Smooth muscle cell of the brain vasculature (primary cell): Measurements from ENCODE around the gene RAI1.

ENCODE experiments used
- DNase-seq: peaks from one replicate; pipeline ENCODE4 v3.0.0-alpha.2; 2012; ENCODE audit warnings: low read depth, low spot score

Gene RAI1

GRCh38 chr17:17700251-17700969 is 19.2 kb downstream of the RAI1 start:
- no peak for DNase-seq

- DNase-seq: no peak
These were observed 19.9 kb downstream of the RAI1 start for GRCh38 chr17:17701112-17701511.

- no peak for DNase-seq
These were observed 20.4 kb downstream of the RAI1 start for GRCh38 chr17:17701658-17702057.

GRCh38 chr17:17702449-17703139 is 21.3 kb downstream of the RAI1 start:
- DNase-seq: no peak

- no peak for DNase-seq
These were observed 22.1 kb downstream of the RAI1 start for GRCh38 chr17:17703140-17703919.

- no peak for DNase-seq
These were observed 23.7 kb downstream of the RAI1 start for GRCh38 chr17:17704931-17705330.

- no peak for DNase-seq
These were observed 25.1 kb downstream of the RAI1 start for GRCh38 chr17:17706140-17707060.

GRCh38 chr17:17708295-17708694 is 27.0 kb downstream of the RAI1 start:
- DNase-seq: no peak

GRCh38 chr17:17708816-17709215 is 27.6 kb downstream of the RAI1 start:
- DNase-seq: no peak

- no peak for DNase-seq
These were observed 28.6 kb downstream of the RAI1 start for GRCh38 chr17:17709815-17710321.

GRCh38 chr17:17710355-17710727 is 29.1 kb downstream of the RAI1 start:
- no peak for DNase-seq

- peak; percentile 72 for DNase-seq
These were observed 29.7 kb downstream of the RAI1 start for GRCh38 chr17:17710728-17711541.

- DNase-seq: no peak
These were observed 30.4 kb downstream of the RAI1 start for GRCh38 chr17:17711641-17712162.

GRCh38 chr17:17712268-17712924 is 31.1 kb downstream of the RAI1 start:
- no peak for DNase-seq

GRCh38 chr17:17713839-17714238 is 32.6 kb downstream of the RAI1 start:
- DNase-seq: no peak

- DNase-seq: no peak
These were observed 33.1 kb downstream of the RAI1 start for GRCh38 chr17:17714261-17714866.

- no peak for DNase-seq
These were observed 33.6 kb downstream of the RAI1 start for GRCh38 chr17:17714879-17715278.

- no peak for DNase-seq
These were observed 35.7 kb downstream of the RAI1 start for GRCh38 chr17:17716837-17717523.

GRCh38 chr17:17718251-17718650 is 37.0 kb downstream of the RAI1 start:
- DNase-seq: no peak
